HepG2 (cell line): ENCODE results near the gene GTF2H4.

Source experiments
- CEBPB ChIP-seq: IDR thresholded peaks from 2 replicates; pipeline ENCODE4 v1.6.1; 2011; ENCODE audit warnings: low read depth, low read length, improper control_type of control experiment, borderline replicate concordance
- CTCF ChIP-seq: sonication (generic); formaldehyde crosslinking; IDR thresholded peaks from 2 replicates; pipeline ENCODE4 v1.5.0; 2020; ENCODE audit warnings: mild to moderate bottlenecking, missing genetic modification reagents, moderate library complexity
- EEA1 ChIP-seq: sonication (generic); formaldehyde crosslinking; IDR thresholded peaks from 2 replicates; pipeline ENCODE4 v1.5.1; 2020; ENCODE audit warnings: mild to moderate bottlenecking, missing genetic modification reagents, borderline replicate concordance
- GZF1 ChIP-seq: sonication (generic); formaldehyde crosslinking; IDR thresholded peaks from 2 replicates; pipeline ENCODE4 v1.5.1; 2020; ENCODE audit warnings: mild to moderate bottlenecking, missing genetic modification reagents
- JUN ChIP-seq: sonication (generic); formaldehyde crosslinking; IDR thresholded peaks from 2 replicates; pipeline ENCODE4 v1.4.0; 2020; ENCODE audit warnings: mild to moderate bottlenecking, missing genetic modification reagents
- KAT7 ChIP-seq: IDR thresholded peaks from 2 replicates; pipeline ENCODE4 v1.6.1; 2018; ENCODE audit warnings: borderline replicate concordance, missing compliant biosample characterization
- NFATC3 ChIP-seq: sonication (generic); formaldehyde crosslinking; IDR thresholded peaks from 2 replicates; pipeline ENCODE4 v1.5.1; 2020; ENCODE audit warnings: mild to moderate bottlenecking, missing genetic modification reagents
- ZNF124 ChIP-seq: sonication (generic); formaldehyde crosslinking; IDR thresholded peaks from 2 replicates; pipeline ENCODE4 v1.4.0; 2020; ENCODE audit warnings: missing genetic modification reagents
- ZNF670 ChIP-seq: sonication (generic); formaldehyde crosslinking; IDR thresholded peaks from 2 replicates; pipeline ENCODE4 v1.8.0; 2022; ENCODE audit warnings: mild to moderate bottlenecking, missing genetic modification reagents, borderline replicate concordance
- ZNF777 ChIP-seq: sonication (generic); formaldehyde crosslinking; IDR thresholded peaks from 2 replicates; pipeline ENCODE4 v1.4.0; 2020; ENCODE audit warnings: missing genetic modification reagents

- no peak for TF ChIP-seq EEA1 (CRISPR knock-in tag)
- TF ChIP-seq CEBPB, result no peak
- TF ChIP-seq NFATC3, result no peak
- no peak for TF ChIP-seq ZNF124 (CRISPR knock-in tag)
- TF ChIP-seq ZNF670 (CRISPR knock-in tag), result no peak
- no peak for TF ChIP-seq CTCF (CRISPR knock-in tag)
- no peak for TF ChIP-seq KAT7 (CRISPR knock-in tag)
- no peak for TF ChIP-seq GZF1 (CRISPR knock-in tag)
- no peak for TF ChIP-seq JUN (CRISPR knock-in tag)
- no peak for TF ChIP-seq ZNF777 (CRISPR knock-in tag)
Observed at GRCh38 chr6:30900863-30901417, 7.1 kb upstream of the GTF2H4 start.
